Natural killer cell (primary cell): ENCODE data around the gene RGS16. TPM values are rescaled to one million over a fixed set of nuclear protein-coding genes. Genes with fewer than 3 reads are reported as not detected.

Experiments used
- ATAC-seq, 3 donors: fragments of 150-1000 bp in 2 of 3; fragments of 200-7000 bp in 1 of 3; cut with Tn5 transposase; 1 replicate in 1 of 3; 2 replicates in 2 of 3; pipeline ENCODE4 v1.10.0; 2021; ENCODE audit warnings: mild to moderate bottlenecking in 2 of 3, moderate library complexity in 2 of 3
- DNase-seq, 2 donors: peaks; one replicate each; pipeline versions ENCODE4 v3.0.0 to v3.0.0-alpha.2; 2013 to 2021; ENCODE audit warnings: mixed read lengths in 1 of 2
- H3K27ac ChIP-seq: one replicate; pipeline ENCODE4 v1.5.1; 2013; ENCODE audit warnings: mild to moderate bottlenecking, low read length
- H3K27me3 ChIP-seq: one replicate; pipeline ENCODE4 v1.6.1; 2013; ENCODE audit warnings: low read length; ENCODE audit not compliant: control insufficient read depth, insufficient read depth
- H3K36me3 ChIP-seq: one replicate; pipeline ENCODE4 v1.6.1; 2013; ENCODE audit warnings: low read length; ENCODE audit not compliant: control insufficient read depth, insufficient read depth
- H3K4me1 ChIP-seq: one replicate; pipeline ENCODE4 v1.6.1; 2013; ENCODE audit warnings: low read length; ENCODE audit not compliant: control insufficient read depth, insufficient read depth
- H3K4me3 ChIP-seq: one replicate; pipeline ENCODE4 v1.5.1; 2013; ENCODE audit warnings: low read length
- H3K9me3 ChIP-seq: one replicate; pipeline ENCODE4 v1.6.1; 2013; ENCODE audit warnings: low read length; ENCODE audit not compliant: control insufficient read depth, insufficient read depth
- H3K27ac Mint-ChIP-seq, 2 donors: one replicate each; pipeline ENCODE4 v1.8.0; 2022; ENCODE audit warnings: mild to moderate bottlenecking in 2 of 2, mixed read lengths in 2 of 2, moderate library complexity in 1 of 2
- H3K27me3 Mint-ChIP-seq, 2 donors: one replicate each; pipeline ENCODE4 v1.8.0; 2022; ENCODE audit warnings: low read depth in 2 of 2, mixed read lengths in 2 of 2
- H3K36me3 Mint-ChIP-seq: one replicate; pipeline ENCODE4 v1.8.0; 2022; ENCODE audit warnings: mixed read lengths
- H3K4me1 Mint-ChIP-seq, 2 donors: one replicate each; pipeline ENCODE4 v1.8.0; 2022; ENCODE audit warnings: mixed read lengths in 2 of 2
- H3K4me3 Mint-ChIP-seq: one replicate; pipeline ENCODE4 v1.8.0; 2022; ENCODE audit warnings: mild to moderate bottlenecking, moderate library complexity, mixed read lengths
- H3K9me3 Mint-ChIP-seq, 2 donors: one replicate each; pipeline ENCODE4 v1.8.0; 2022; ENCODE audit warnings: mixed read lengths in 2 of 2
- CTCF ChIP-seq: fragments of 200-600 bp; IDR thresholded peaks from one replicate; pipeline ENCODE4 v1.8.0; 2022; ENCODE audit warnings: antibody characterized with exemption
- WGBS: methylation state at CpG from one replicate; pipeline ENCODE4 v1.1.7; 2013; ENCODE audit warnings: missing lambda C conversion rate; ENCODE audit not compliant: insufficient coverage; 5-methylcytosine and 5-hydroxymethylcytosine counted together
- intact Hi-C: fragments of 100-400 bp; cut with micrococcal nuclease; formaldehyde crosslinking; loops from one replicate; pipeline ENCODE4 v1.14.2; 2022
- total RNA-seq, 4 donors: library from RNA; stranded (reverse); fragments of 120-200 nt in 1 of 4; gene quantifications; one replicate each; pipeline versions ENCODE4 v1.2.3 to v1.2.4, GENCODE V29; 2013 to 2022

Gene RGS16
- total RNA-seq, 3 donors from 2014 or later (not counting 1 experiment from before 2014, with no cell fraction given) = 1.3 to 9.6 (median 4.2) TPM

GRCh38 chr1:182603646-182604174 is 479 bp downstream of the RGS16 start:
- peaks cover 10 to 24% of the 10 kb centered on the region in 2 donors for H3K27me3 Mint-ChIP-seq
- Histone ChIP-seq H3K4me3 (peak overlapping the region; percentile 18), H3K27ac (no peak overlapping the region), H3K4me1 (peaks cover 18% of the 10 kb centered on the region), H3K27me3 (peaks cover 14% of the 10 kb centered on the region), H3K9me3 (no peaks in the 10 kb centered on the region), H3K36me3 (no peaks in the 10 kb centered on the region)
- no peaks in the 10 kb centered on the region for H3K9me3 Mint-ChIP-seq
- H3K4me3 Mint-ChIP-seq = peak overlapping the region; percentile 74
- H3K36me3 Mint-ChIP-seq = no peaks in the 10 kb centered on the region
- intact Hi-C loops = loop anchor here (1.0 to 5.0 kb wide), 3 partner anchors 13 to 234 kb away; partner anchors contain the start of gene DHX9
- H3K4me1 Mint-ChIP-seq = peaks cover 15 to 16% of the 10 kb centered on the region in 2 donors
- 5% methylated on average over 12 of the region's 12 CpGs for WGBS
- no peak for ATAC-seq
- peak overlapping the region; percentile 55 to 56 for H3K27ac Mint-ChIP-seq
- TF ChIP-seq CTCF = no peak
- no peak for DNase-seq

- Mint-ChIP-seq H3K27me3 (peaks cover 4 to 19% of the 10 kb centered on the region in 2 donors), H3K36me3 (no peaks in the 10 kb centered on the region), H3K4me3 (no peak overlapping the region), H3K27ac (peak overlapping the region; percentile 55 to 56), H3K4me1 (peaks cover 15 to 16% of the 10 kb centered on the region in 2 donors), H3K9me3 (no peaks in the 10 kb centered on the region)
- TF ChIP-seq CTCF = no peak
- H3K4me3 ChIP-seq = no peak overlapping the region
- no peaks in the 10 kb centered on the region for H3K36me3 ChIP-seq
- H3K4me1 ChIP-seq = peaks cover 18% of the 10 kb centered on the region
- WGBS = 66% methylated on average over 10 of the region's 10 CpGs
- ATAC-seq (no peak), DNase-seq (peak in 1 of 2 donors; percentile 64)
- H3K9me3 ChIP-seq = no peaks in the 10 kb centered on the region
- H3K27ac ChIP-seq = no peak overlapping the region
- H3K27me3 ChIP-seq = peaks cover 12% of the 10 kb centered on the region
- intact Hi-C loops = loop anchor here (5.0 kb wide), 2 partner anchors 59 to 234 kb away; partner anchors contain the start of gene DHX9
These were observed 1.1 kb downstream of the RGS16 start for GRCh38 chr1:182602935-182603645.

- H3K27me3 ChIP-seq = peaks cover 12% of the 10 kb centered on the region
- no peak for TF ChIP-seq CTCF
- H3K9me3 ChIP-seq = no peaks in the 10 kb centered on the region
- Mint-ChIP-seq H3K27ac (no peak overlapping the region), H3K4me1 (peaks cover 15 to 16% of the 10 kb centered on the region in 2 donors), H3K27me3 (peaks cover 0 to 18% of the 10 kb centered on the region in 2 donors), H3K9me3 (no peaks in the 10 kb centered on the region), H3K4me3 (no peak overlapping the region), H3K36me3 (no peaks in the 10 kb centered on the region)
- no peak overlapping the region for H3K4me3 ChIP-seq
- H3K4me1 ChIP-seq = peaks cover 18% of the 10 kb centered on the region
- intact Hi-C loops = loop anchor here (1.0 to 5.0 kb wide), 3 partner anchors 60 to 235 kb away; partner anchors contain the start of gene DHX9
- H3K36me3 ChIP-seq = no peaks in the 10 kb centered on the region
- no peak overlapping the region for H3K27ac ChIP-seq
- WGBS = 84% methylated on average over 4 of the region's 4 CpGs
- ATAC-seq = no peak
- no peak for DNase-seq
These were observed 2.3 kb downstream of the RGS16 start for GRCh38 chr1:182601913-182602312.
